Measurements from ENCODE around the gene UBE2Z. TPM values are rescaled to one million over a fixed set of nuclear protein-coding genes. Genes with fewer than 3 reads are reported as not detected.

Gene UBE2Z
- total and polyA plus RNA-seq, 2 of the 8 experiments (the other 6 are each of a cell fraction or from before 2014, with no cell fraction given), result 73.4 to 75.9 TPM

DNA sequence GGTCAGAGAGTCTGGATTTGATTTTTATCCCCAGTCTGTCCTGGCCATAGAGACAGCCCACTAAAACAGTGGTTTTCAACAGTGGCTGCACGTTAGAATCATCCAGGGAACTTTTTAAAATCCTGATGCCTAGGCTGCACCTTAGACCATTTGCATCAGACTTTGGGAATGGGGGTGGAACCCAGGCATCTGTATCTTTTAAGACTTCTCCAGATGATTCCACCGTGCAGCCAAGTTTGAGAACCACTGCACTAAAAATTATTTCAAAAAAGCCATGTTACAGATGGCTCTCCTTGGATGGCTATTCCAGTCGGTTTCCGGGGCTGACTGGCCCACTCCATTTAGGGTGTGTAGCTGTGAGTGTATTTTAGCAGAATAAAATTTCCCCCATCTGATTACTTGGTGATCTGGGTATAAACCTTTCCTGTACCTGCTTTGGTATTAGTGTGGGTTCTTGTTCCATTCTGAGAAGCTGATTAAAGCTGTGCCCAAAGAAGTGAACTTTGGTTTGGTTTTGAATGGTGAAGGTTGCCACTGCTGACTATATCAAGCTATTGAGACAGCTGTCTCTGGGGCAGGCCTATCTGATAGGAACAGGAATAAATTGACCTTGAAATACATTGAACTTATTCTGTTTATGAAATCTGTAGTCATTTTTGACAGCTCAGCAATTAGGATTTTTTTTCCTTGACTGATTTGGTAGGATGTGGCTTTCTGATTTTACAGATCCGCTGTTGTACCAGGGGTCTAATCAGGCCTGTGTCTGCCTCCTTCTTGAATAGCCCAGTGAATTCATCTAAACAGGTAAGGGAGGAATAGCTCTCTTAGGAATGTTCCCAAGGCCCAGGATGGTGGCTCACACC is 14.3 kb upstream of the UBE2Z start:
- peak overlapping the region; percentile 90 to 95 (median 94) for H3K4me3 ChIP-seq (ENCODE audit: extremely low read depth in 1 of 4, insufficient read depth in 2 of 4, low read depth in 3 of 4, low read length in 4 of 4)
- peak overlapping the region; percentile 93 to 96 for H3K4me2 ChIP-seq (ENCODE audit: insufficient read depth in 1 of 2, low read depth in 2 of 2, low read length in 2 of 2)
- no peaks in the 10 kb centered on the region for H3K27me3 ChIP-seq (replicated peaks in 1 of 4; ENCODE audit: control insufficient read depth in 3 of 4, extremely low read depth in 1 of 4, insufficient read depth in 3 of 4, low read length in 3 of 4)
- H4K8ac ChIP-seq (ENCODE audit: extremely low read depth, insufficient read depth, low read length), result 0 out of 2 replicates have a peak overlapping the region, but pooled peaks have one; percentile 62
- no peaks in the 10 kb centered on the region for H3K9me3 ChIP-seq (ENCODE audit: insufficient read depth in 2 of 2, low read depth in 1 of 2, low read length in 1 of 2)
- no peak overlapping the region for H3K14ac ChIP-seq (ENCODE audit: insufficient read length)
- no peak for DNase-seq (ENCODE audit: low read depth in 1 of 2, low spot score in 2 of 2)
- no peak overlapping the region for H2BK20ac ChIP-seq (ENCODE audit: low read length)
- ChIA-PET POLR2A (ENCODE audit: partially characterized antibody) (interaction anchor here (0.7 to 5.0 kb wide), 12 partner anchors 7 to 138 kb away, joined by 3 to 93 read pairs (median 4); partner anchors contain the start of genes SNF8 and UBE2Z), CTCF (ENCODE audit: partially characterized antibody) (interaction anchor here (0.6 to 63.3 kb wide), 11 partner anchors 8 to 215 kb away, joined by 3 to 2590 read pairs (median 5); partner anchors contain the start of genes CALCOCO2, TTLL6 and UBE2Z)
- no peak overlapping the region for H4K5ac ChIP-seq (ENCODE audit: insufficient read length, low read depth, low read length)
- no peak overlapping the region for H3K23ac ChIP-seq (ENCODE audit: insufficient read length)
- H2BK15ac ChIP-seq (ENCODE audit: low read length), result no peak overlapping the region
- no peak overlapping the region for H2BK120ac ChIP-seq (replicated peaks; ENCODE audit: low read depth, low read length)
- TF ChIP-seq CHD1 (IDR thresholded peaks at IDR 0.05; ENCODE audit: low read depth, low read length), result no peak
- TF ChIP-seq ASH2L (IDR thresholded peaks at IDR 0.05; ENCODE audit: low read length), result no peak
- TF ChIP-seq BRCA1 (IDR thresholded peaks at IDR 0.05; ENCODE audit: low read depth, low read length), result no peak
- H3K23me2 ChIP-seq (ENCODE audit: low read depth, low read length), result peaks cover 4% of the 10 kb centered on the region; the same call in 1 of the 2 replicates
- H3K27ac ChIP-seq (ENCODE audit: low read depth, low read length), result no peak overlapping the region
- no peak overlapping the region for H2BK5ac ChIP-seq (ENCODE audit: low read depth, low read length)
- peaks cover 0 to 19% of the 10 kb centered on the region in 2 experiments; a peak in 3 of 4 replicates for H3K79me2 ChIP-seq (ENCODE audit: control insufficient read depth in 1 of 2, insufficient read depth in 2 of 2, low read length in 2 of 2)
- H2AFZ ChIP-seq (ENCODE audit: low read length), result no peak overlapping the region
- peaks cover 7 to 16% (median 11%) of the 10 kb centered on the region in 4 experiments; a peak in 7 of 8 replicates for H3K36me3 ChIP-seq (ENCODE audit: control insufficient read depth in 2 of 4, insufficient read depth in 4 of 4, low read length in 3 of 4)
- H3K4ac ChIP-seq (replicated peaks; ENCODE audit: insufficient read length, low read depth, low read length), result no peak overlapping the region
- no peak for FAIRE-seq
- WGBS, 2 experiments (ENCODE audit: extremely low coverage in 1 of 2, insufficient coverage in 1 of 2, insufficient read length in 1 of 2, insufficient replicate concordance in 2 of 2, low coverage in 1 of 2, low lambda C conversion rate in 2 of 2, missing lambda C conversion rate in 1 of 2), result 73% methylated on average over 5 of the region's 5 CpGs; no CpG with 5 or more reads in 1 of the 2 experiments
- H4K20me1 ChIP-seq (replicated peaks in 1 of 2; ENCODE audit: control insufficient read depth in 1 of 2, insufficient read depth in 2 of 2, low read length in 2 of 2), result peaks cover 0 to 6% of the 10 kb centered on the region in 2 experiments
- no peak overlapping the region for H2BK12ac ChIP-seq (ENCODE audit: low read depth, low read length)
- peak overlapping the region; percentile 77 to 84 (median 82); a peak in 6 of 7 replicates for H3K9ac ChIP-seq (replicated peaks in 1 of 4; ENCODE audit: extremely low read depth in 1 of 4, low read depth in 3 of 4, low read length in 3 of 4)
- peaks cover 0 to 6% (median 3%) of the 10 kb centered on the region in 4 experiments; a peak in 3 of 7 replicates for H3K4me1 ChIP-seq (replicated peaks in 1 of 4; ENCODE audit: control insufficient read depth in 3 of 4, insufficient read depth in 4 of 4, low read length in 3 of 4)
- no peak overlapping the region for H2AK5ac ChIP-seq (ENCODE audit: low read depth, low read length)
- H4K91ac ChIP-seq (replicated peaks; ENCODE audit: insufficient read length, low read length), result no peak overlapping the region
- H3K79me1 ChIP-seq (ENCODE audit: low read depth, low read length), result no peaks in the 10 kb centered on the region; the same call in 1 of the 2 replicates
- H3K56ac ChIP-seq (replicated peaks; ENCODE audit: insufficient read length, low read depth, low read length), result no peak overlapping the region
- no peak overlapping the region for H3K18ac ChIP-seq (ENCODE audit: extremely low read depth, low read length)
